GM23248 (cell line): ENCODE results near the gene ANKRD39. TPM values are rescaled to one million over a fixed set of nuclear protein-coding genes. Genes with fewer than 3 reads are reported as not detected.

ENCODE experiments used
- DNase-seq: peaks from one replicate; pipeline ENCODE4 v3.0.0-alpha.2; 2015
- H2AFZ ChIP-seq: fragments of 200-600 bp; sonication (generic); 2 replicates; pipeline ENCODE4 v1.6.1; 2016; ENCODE audit warnings: antibody characterized with exemption
- H3F3A ChIP-seq: fragments of 200-600 bp; sonication (generic); 2 replicates; pipeline ENCODE4 v1.6.1; 2016; ENCODE audit warnings: mild to moderate bottlenecking, antibody characterized with exemption, mixed run types; ENCODE audit not compliant: insufficient read depth
- H3K27ac ChIP-seq: fragments of 200-600 bp; sonication (generic); 2 replicates; pipeline ENCODE4 v1.5.1; 2016; ENCODE audit warnings: mild to moderate bottlenecking
- H3K27me3 ChIP-seq: fragments of 200-600 bp; sonication (generic); replicated peaks from 2 replicates; pipeline ENCODE4 v1.6.1; 2016; ENCODE audit warnings: mild to moderate bottlenecking; ENCODE audit not compliant: insufficient read depth
- H3K36me3 ChIP-seq: fragments of 200-600 bp; sonication (generic); 2 replicates; pipeline ENCODE4 v1.6.1; 2016; ENCODE audit warnings: low read depth, mild to moderate bottlenecking
- H3K4me1 ChIP-seq: fragments of 200-600 bp; sonication (generic); 2 replicates; pipeline ENCODE4 v1.6.1; 2016; ENCODE audit warnings: mild to moderate bottlenecking; ENCODE audit not compliant: insufficient read depth
- H3K4me2 ChIP-seq: fragments of 200-600 bp; sonication (generic); one replicate; pipeline ENCODE4 v1.6.1; 2016; ENCODE audit warnings: mild to moderate bottlenecking; ENCODE audit not compliant: unreplicated experiment
- H3K4me3 ChIP-seq: fragments of 200-600 bp; sonication (generic); 2 replicates; pipeline ENCODE4 v1.5.1; 2016; ENCODE audit warnings: mild to moderate bottlenecking
- H3K79me2 ChIP-seq: fragments of 200-600 bp; sonication (generic); 2 replicates; pipeline ENCODE4 v1.6.1; 2016; ENCODE audit warnings: mild to moderate bottlenecking; ENCODE audit not compliant: insufficient read depth
- H3K9ac ChIP-seq: fragments of 200-600 bp; sonication (generic); 2 replicates; pipeline ENCODE4 v1.6.1; 2016; ENCODE audit warnings: mild to moderate bottlenecking
- H3K9me2 ChIP-seq: fragments of 200-600 bp; sonication (generic); 2 replicates; pipeline ENCODE4 v1.6.1; 2016; ENCODE audit warnings: mixed run types, mild to moderate bottlenecking, moderate library complexity; ENCODE audit not compliant: insufficient read depth
- H3K9me3 ChIP-seq: fragments of 200-600 bp; sonication (generic); one replicate; pipeline ENCODE4 v1.6.1; 2017; ENCODE audit warnings: low read depth
- H4K20me1 ChIP-seq: fragments of 200-600 bp; sonication (generic); 2 replicates; pipeline ENCODE4 v1.6.0; 2016; ENCODE audit not compliant: insufficient read depth
- EZH2 ChIP-seq: fragments of 200-600 bp; sonication (generic); IDR thresholded peaks from 2 replicates; pipeline ENCODE4 v1.6.1; 2018; ENCODE audit warnings: antibody characterized with exemption, mild to moderate bottlenecking; ENCODE audit not compliant: insufficient read depth, poor library complexity, severe bottlenecking
- EZH2phosphoT487 ChIP-seq: fragments of 200-600 bp; sonication (generic); IDR thresholded peaks from 2 replicates; pipeline ENCODE4 v1.6.1; 2018; ENCODE audit warnings: antibody characterized with exemption, moderate library complexity, mild to moderate bottlenecking, low read depth; ENCODE audit not compliant: insufficient read depth
- WGBS, 2 experiments: methylation state at CpG; one replicate each; pipeline ENCODE4 v1.1.6; 2015 to 2017; ENCODE audit warnings: low lambda C conversion rate in 2 of 2, low coverage in 1 of 2; ENCODE audit errors: missing lambda C conversion rate in 2 of 2; 5-methylcytosine and 5-hydroxymethylcytosine counted together
- in situ Hi-C: fragments of 300-500 bp; cut with MboI; formaldehyde crosslinking; loops from 2 replicates; pipeline ENCODE4 v1.15.0; 2020
- microRNA counts: library from miRNA; unstranded; fragments of <30 nt; microRNA quantifications from one replicate; lab custom pipeline; 2016
- microRNA-seq: library from miRNA; unstranded; fragments of <30 nt; microRNA quantifications from one replicate; pipeline ENCODE4, GENCODE V29; 2016; ENCODE audit warnings: borderline number of aligned reads
- polyA plus RNA-seq: library from polyadenylated mRNA; unstranded; fragments of >200 nt; fragmentation: Nextera tagmentation; extraction: Ambion mirVana; gene quantifications from 2 replicates; pipeline ENCODE4 v1.2.1, GENCODE V29; 2016
- small RNA-seq: library from RNA; depleted of rRNA; stranded (forward); fragments of <200 nt; gene quantifications from one replicate; pipeline ENCODE3, GENCODE V24; 2014; ENCODE audit warnings: low read depth, low replicate concordance
- total RNA-seq: library from RNA; depleted of rRNA; stranded (reverse); fragments of >200 nt; shearing (Covaris generic); gene quantifications from 2 replicates; pipeline ENCODE4 v1.2.3, GENCODE V29; 2014; rRNA removed

Gene ANKRD39
- total and polyA plus RNA-seq, 2 experiments from 2014 or later, result 10.9 to 12.3 TPM

DNA sequence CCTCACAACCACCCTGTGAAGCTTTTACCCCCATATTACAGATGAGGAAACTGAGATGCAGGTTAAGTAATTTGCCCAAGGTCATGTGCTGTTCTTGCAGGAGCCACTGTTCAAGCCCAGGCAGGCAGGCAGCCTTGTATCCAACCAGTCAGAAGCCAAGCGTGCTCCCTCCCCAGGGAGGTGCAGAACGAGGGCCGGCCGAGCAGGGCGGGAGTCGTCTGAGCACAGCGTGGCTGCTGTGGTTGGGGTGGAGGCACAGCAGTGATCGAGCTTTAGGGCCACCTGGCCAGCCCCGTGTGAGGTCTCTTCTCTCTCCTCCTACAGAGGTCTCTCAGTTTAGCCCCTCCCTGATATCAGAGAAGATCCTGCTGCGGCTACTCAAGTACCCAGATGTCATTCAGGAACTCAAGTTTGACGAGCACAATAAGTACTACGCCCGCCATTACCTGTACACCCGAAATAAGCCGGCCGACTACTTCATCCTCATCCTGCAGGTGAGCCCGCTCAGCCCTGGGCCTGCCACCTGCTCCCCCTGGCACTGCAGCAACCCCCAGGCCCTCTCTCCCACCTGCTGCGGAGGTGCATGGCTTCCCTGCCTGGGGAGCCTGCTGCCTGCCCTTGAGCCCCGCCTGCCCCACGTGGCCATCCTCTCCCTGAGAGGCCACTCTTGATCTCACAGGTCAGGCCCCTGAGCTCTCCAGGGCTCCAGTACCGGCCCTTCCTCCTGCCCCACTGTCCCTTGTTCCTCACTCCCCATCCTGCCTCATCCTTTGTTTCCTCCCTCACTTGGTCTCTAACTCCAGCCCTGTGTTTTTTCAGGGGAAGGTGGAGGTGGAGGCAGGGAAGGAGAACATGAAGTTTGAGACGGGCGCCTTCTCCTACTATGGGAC lies 58.8 kb downstream of the ANKRD39 start:
- in situ Hi-C loops, result no loop called here

More for the DNA sequence above, 58.8 kb downstream of the ANKRD39 start:
- Histone ChIP-seq H3F3A (no peaks in the 10 kb centered on the region), H3K4me3 (no peak overlapping the region), H4K20me1 (no peaks in the 10 kb centered on the region), H3K27ac (no peak overlapping the region), H3K36me3 (no peaks in the 10 kb centered on the region), H2AFZ (no peak overlapping the region), H3K9me2 (no peaks in the 10 kb centered on the region), H3K79me2 (no peaks in the 10 kb centered on the region), H3K27me3 (no peaks in the 10 kb centered on the region), H3K4me1 (no peaks in the 10 kb centered on the region), H3K9me3 (no peaks in the 10 kb centered on the region), H3K4me2 (no peak overlapping the region), H3K9ac (no peak overlapping the region)
- TF ChIP-seq EZH2 (no peak), EZH2phosphoT487 (no peak)
- 87 to 88% methylated on average over 21 to 23 of the region's 23 CpGs for WGBS, 2 experiments
- DNase-seq, result no peak

MicroRNA genes within 50 kb of the gene (microRNA counts, 767-probe panel; counts per million panel counts)
- 447 counts per million, percentile 86 among the panel's probes with 10 or more counts for microRNA hsa-miR-3127-5p (lab: Ali Mortazavi, UCI)

Small RNA genes lying within 50 kb of the gene (microRNA-seq; reads per million reads assigned to microRNA genes)
- gene MIR3127, result not detected

Small RNA genes lying within 50 kb of the gene (small RNA-seq; reads per million reads assigned to genes)
- not detected for gene MIR3127

Other genes starting within 250 kb of the ANKRD39 start
- 23.9 and 26.9 TPM in 2 replicates for gene KANSL3, start 219.7 kb downstream of the ANKRD39 start, total RNA-seq
- gene KANSL3, start 219.7 kb downstream of the ANKRD39 start, polyA plus RNA-seq, result 15.0 and 15.6 TPM in 2 replicates
- under 0.01 TPM in 1 of 2 replicates, not detected in the other for gene FER1L5, start 215.3 kb downstream of the ANKRD39 start, total RNA-seq
- gene FER1L5, start 215.3 kb downstream of the ANKRD39 start, polyA plus RNA-seq, result 0.05 and 0.08 TPM in 2 replicates
- 24.6 and 29.5 TPM in 2 replicates for gene LMAN2L, start 118.0 kb downstream of the ANKRD39 start, total RNA-seq
- 22.3 and 25.5 TPM in 2 replicates for gene LMAN2L, start 118.0 kb downstream of the ANKRD39 start, polyA plus RNA-seq
- 4.8 and 6.1 TPM in 2 replicates for gene CNNM4, start 97.1 kb downstream of the ANKRD39 start, total RNA-seq
- gene CNNM4, start 97.1 kb downstream of the ANKRD39 start, polyA plus RNA-seq, result 2.4 and 2.8 TPM in 2 replicates
- gene CNNM3, start 41.7 kb downstream of the ANKRD39 start, total RNA-seq, result 5.0 and 5.2 TPM in 2 replicates
- gene CNNM3, start 41.7 kb downstream of the ANKRD39 start, polyA plus RNA-seq, result 0.94 and 0.98 TPM in 2 replicates
- gene ANKRD23, start 14.0 kb downstream of the ANKRD39 start, total RNA-seq, result 0.76 and 1.1 TPM in 2 replicates
- gene ANKRD23, start 14.0 kb downstream of the ANKRD39 start, polyA plus RNA-seq, result 0.95 and 1.4 TPM in 2 replicates
- 21.0 and 24.3 TPM in 2 replicates for gene SEMA4C, start 12.1 kb upstream of the ANKRD39 start, total RNA-seq
- 5.1 and 5.5 TPM in 2 replicates for gene SEMA4C, start 12.1 kb upstream of the ANKRD39 start, polyA plus RNA-seq
- gene FAM178B, start 128.6 kb upstream of the ANKRD39 start, total RNA-seq, result not detected in 2 replicates
- gene FAM178B, start 128.6 kb upstream of the ANKRD39 start, polyA plus RNA-seq, result 0.23 TPM in 1 of 2 replicates, not detected in the other
- gene FAHD2B, start 236.9 kb upstream of the ANKRD39 start, total RNA-seq, result 0.32 TPM in 1 of 2 replicates, not detected in the other
- 1.4 and 1.8 TPM in 2 replicates for gene FAHD2B, start 236.9 kb upstream of the ANKRD39 start, polyA plus RNA-seq